Vagina (tissue), 2 donors: Measurements from ENCODE around the gene SLC7A9.

Experiments used
- CTCF ChIP-seq, 3 experiments: fragments of 450-650 bp in 2 of 3; fragments of 200-600 bp in 1 of 3; sonication (generic) in 1 of 3; IDR thresholded peaks; one replicate each; pipeline ENCODE4 v1.5.1; 2017 to 2019; ENCODE audit warnings: antibody characterized with exemption in 3 of 3, mild to moderate bottlenecking in 2 of 3, moderate library complexity in 2 of 3
- POLR2A ChIP-seq, 2 donors: fragments of 450-650 bp; IDR thresholded peaks; one replicate each; pipeline ENCODE4 v1.6.1; 2017; ENCODE audit warnings: antibody characterized with exemption in 2 of 2, mild to moderate bottlenecking in 2 of 2, moderate library complexity in 2 of 2
- POLR2AphosphoS5 ChIP-seq, 2 donors: sonication (generic); formaldehyde crosslinking; IDR thresholded peaks; one replicate each; pipeline ENCODE4 v1.9.0; 2017; ENCODE audit warnings: antibody characterized with exemption in 2 of 2, mild to moderate bottlenecking in 2 of 2, low read depth in 1 of 2; ENCODE audit not compliant: insufficient read depth in 1 of 2

DNA sequence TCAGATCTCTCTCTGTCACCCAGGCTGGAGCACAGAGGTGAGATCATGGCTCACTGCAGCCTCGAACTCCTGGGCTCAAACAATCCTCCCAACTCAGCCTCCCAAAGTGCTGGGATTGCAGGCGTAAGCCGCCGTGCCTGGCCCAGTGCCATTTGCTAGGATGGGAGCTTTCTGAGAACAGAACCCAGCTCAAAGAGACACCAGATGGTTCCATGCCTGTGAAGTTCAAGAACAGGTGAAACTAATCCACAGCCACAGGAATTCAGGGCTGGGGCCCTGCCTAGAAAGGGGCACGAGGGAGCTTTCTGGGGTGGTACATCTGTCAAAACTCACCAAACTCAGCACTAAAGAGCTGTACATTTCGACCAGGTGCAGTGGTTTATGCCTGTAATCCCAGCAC lies 4.2 kb downstream of the SLC7A9 start:
- TF ChIP-seq POLR2AphosphoS5 (IDR thresholded peaks at IDR 0.05; ENCODE audit: insufficient read depth in 1 of 2, low read depth in 1 of 2) = no peak
- no peak for TF ChIP-seq CTCF (IDR thresholded peaks at IDR 0.05)
- no peak for TF ChIP-seq POLR2A (IDR thresholded peaks at IDR 0.05)
